8988T (cell line): ENCODE data around the gene CALN1.

Experiments used
- DNase-seq: peaks from one replicate; pipeline ENCODE4 v3.0.0; 2011

The CALN1 gene

GRCh38 chr7:72321637-72322036 lies 90.5 kb downstream of the CALN1 start:
- no peak for DNase-seq

- DNase-seq: no peak
Measured at GRCh38 chr7:72321081-72321480, 91.1 kb downstream of the CALN1 start.

- DNase-seq: no peak
Measured at GRCh38 chr7:72317341-72317740, 94.8 kb downstream of the CALN1 start.

- DNase-seq: no peak
Measured at GRCh38 chr7:72316148-72316547, 96.0 kb downstream of the CALN1 start.

GRCh38 chr7:72313906-72314305 lies 98.2 kb downstream of the CALN1 start:
- DNase-seq: no peak

- DNase-seq: no peak
Measured at GRCh38 chr7:72310301-72310700, 101.8 kb downstream of the CALN1 start.

DNA sequence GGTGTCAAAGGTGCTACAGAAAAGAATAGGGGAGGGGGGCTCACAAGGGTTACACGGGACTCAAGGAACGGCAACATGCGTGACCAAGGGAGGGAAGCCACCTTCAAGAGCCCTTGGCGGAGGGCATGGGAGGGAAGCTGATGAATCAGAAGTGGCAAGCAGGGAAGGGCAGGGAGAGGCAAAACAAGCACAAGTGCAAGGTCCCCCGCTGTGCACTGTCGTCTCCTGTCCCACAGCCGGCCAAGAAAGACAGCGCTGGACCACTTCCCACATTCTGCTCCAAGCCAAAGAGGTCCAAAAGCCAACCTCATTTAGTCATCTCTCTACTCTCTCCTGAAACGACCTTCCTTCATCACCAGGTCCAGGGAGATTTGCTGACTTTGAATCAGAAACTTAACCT lies 102.7 kb downstream of the CALN1 start:
- DNase-seq: no peak

GRCh38 chr7:72308986-72309385 lies 103.2 kb downstream of the CALN1 start:
- no peak for DNase-seq

DNA sequence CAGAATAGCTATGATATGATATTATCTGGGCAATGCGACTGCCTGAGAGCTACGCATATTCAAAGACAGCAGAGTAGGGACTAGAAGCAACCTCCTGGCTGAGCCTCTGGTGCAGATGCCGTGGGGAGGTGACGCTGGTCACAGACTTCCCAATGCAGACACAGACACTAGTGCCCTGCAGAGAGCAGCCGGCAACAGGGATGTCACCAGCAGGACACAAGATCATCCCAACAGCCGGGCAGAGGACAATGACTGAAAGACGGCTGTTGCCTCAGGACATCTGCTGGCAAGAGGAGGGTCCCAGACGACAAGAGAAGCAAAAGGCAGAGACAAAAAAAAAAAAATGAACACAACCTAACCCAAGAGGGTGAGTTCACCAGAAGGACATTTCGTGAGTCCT lies 104.6 kb downstream of the CALN1 start:
- no peak for DNase-seq

DNA sequence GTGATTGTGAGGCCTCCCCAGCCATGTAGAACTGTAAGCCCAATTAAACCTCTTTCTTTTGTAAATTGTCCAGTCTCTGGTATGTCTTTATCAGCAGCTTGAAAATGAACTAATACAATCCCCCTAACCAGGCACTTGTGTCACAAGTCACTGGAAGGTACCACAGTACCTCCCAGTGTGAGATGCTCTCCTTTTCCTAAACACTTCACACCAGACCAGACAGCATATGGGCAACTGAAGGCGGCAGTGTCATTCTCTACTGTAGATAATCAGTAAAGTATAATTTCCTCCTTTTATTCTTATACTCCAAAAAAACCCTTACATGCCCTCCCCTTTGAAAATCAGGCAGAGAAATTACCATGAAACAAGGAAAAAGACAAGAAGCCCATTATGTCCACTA lies 113.2 kb downstream of the CALN1 start:
- DNase-seq: no peak

- no peak for DNase-seq
Measured at GRCh38 chr7:72298091-72298490, 114.0 kb downstream of the CALN1 start.

GRCh38 chr7:72297636-72298035 lies 114.5 kb downstream of the CALN1 start:
- DNase-seq: no peak

GRCh38 chr7:72292794-72293193 lies 119.3 kb downstream of the CALN1 start:
- DNase-seq: no peak

DNA sequence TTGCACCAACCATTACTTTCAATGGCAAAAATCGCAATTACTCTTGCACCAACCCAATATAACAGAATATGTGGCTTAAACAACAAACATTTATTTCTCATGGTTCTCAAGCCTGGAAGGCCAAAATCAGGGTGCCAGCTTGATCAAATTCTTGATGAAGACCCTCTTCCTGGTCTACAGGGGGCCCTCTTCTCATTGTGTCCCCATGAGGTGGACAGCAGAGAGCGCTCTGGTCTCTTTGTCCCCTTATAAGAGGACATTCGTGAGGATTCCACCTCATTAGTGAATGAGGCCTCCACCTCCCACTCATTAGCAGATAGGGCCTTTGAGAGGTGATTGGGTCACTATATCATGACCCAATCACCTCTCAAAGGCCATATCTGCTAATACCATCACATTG lies 120.0 kb downstream of the CALN1 start:
- no peak for DNase-seq

- DNase-seq: no peak
Measured at GRCh38 chr7:72286519-72286918, 125.6 kb downstream of the CALN1 start.

GRCh38 chr7:72283309-72283708 lies 128.8 kb downstream of the CALN1 start:
- DNase-seq: no peak

- DNase-seq: no peak
Measured at GRCh38 chr7:72281308-72281707, 130.8 kb downstream of the CALN1 start.

DNA sequence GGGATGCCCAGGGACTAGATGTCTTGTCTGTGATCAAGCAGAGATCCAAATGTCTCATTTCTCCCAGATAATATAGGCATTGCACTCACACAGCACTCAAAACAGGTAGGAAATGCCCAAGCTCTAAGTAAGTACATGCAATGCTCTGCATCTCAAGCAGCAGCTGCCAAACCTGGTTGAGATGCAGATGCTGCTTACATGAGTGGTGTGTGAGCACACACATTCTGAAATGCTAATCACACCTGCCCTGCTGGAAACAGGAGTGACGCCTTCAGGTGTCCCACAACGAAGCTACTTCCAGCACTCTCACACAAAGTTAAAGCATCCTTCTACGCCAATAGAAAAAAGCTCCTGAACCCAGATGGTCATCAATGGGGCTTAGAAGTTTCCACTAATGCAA lies 132.9 kb downstream of the CALN1 start:
- DNase-seq: no peak

- no peak for DNase-seq
Measured at GRCh38 chr7:72278550-72278949, 133.6 kb downstream of the CALN1 start.

GRCh38 chr7:72275382-72276070 lies 136.6 kb downstream of the CALN1 start:
- no peak for DNase-seq

DNA sequence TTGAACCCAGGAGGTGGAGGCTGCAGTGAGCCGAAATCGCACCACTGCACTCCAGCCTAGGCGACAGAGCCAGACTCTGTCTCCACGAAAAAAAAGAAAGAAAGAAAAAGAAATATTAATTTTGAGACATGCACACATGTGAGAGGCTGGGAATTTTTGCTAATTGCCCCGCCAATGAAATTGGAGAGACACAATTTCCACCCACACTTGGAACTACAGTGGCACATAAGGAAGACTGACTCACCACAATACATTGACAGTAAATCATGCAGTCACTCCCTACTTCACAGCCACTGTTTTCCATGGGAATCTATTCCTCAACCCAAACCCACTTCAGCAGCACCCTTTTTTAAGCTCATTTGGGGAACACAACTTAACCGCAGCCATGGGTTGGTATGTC lies 139.7 kb downstream of the CALN1 start:
- DNase-seq: no peak

DNA sequence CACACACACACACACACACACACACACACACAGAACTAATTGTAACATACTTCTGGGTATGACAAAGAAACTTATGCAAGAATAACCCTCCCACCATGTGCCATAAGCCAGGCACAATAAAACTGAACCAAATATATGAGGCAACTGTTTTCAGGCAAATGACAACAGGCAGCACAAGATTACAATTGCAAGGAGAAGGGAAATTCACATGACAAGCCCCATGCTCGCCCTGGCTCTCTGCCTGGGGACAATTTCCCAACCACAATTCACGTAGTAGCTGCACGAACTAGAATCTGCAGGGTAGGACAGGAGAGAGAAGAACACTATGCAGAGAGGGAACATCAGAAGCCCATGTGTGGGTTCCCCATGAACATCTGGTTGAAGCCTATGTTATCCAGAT lies 143.3 kb downstream of the CALN1 start:
- no peak for DNase-seq

- no peak for DNase-seq
Measured at GRCh38 chr7:72268090-72268489, 144.0 kb downstream of the CALN1 start.

DNA sequence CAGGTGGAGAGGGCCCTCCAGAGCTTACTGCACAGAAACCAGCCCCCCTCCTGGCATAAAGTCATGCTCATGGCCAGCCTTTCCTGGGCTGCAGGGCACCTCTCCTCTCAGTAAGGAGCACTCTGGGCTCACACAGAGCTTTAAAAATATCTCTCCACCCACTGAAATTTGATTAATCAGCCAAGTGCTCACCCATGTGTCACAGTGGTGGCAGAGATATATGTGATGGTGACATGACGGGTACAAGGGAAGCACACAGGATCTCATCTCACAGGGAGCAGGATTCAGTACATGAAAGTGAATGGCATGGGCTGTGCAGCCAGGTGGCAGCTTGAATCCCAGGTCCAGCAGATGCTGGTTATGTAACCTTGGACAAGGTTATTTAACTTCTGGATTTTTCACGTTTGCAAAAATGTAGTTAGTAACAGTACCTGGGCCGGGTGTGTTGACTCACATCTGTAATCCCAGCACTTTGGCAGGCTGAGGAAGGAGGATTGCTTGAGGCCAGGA lies 144.8 kb downstream of the CALN1 start:
- no peak for DNase-seq

DNA sequence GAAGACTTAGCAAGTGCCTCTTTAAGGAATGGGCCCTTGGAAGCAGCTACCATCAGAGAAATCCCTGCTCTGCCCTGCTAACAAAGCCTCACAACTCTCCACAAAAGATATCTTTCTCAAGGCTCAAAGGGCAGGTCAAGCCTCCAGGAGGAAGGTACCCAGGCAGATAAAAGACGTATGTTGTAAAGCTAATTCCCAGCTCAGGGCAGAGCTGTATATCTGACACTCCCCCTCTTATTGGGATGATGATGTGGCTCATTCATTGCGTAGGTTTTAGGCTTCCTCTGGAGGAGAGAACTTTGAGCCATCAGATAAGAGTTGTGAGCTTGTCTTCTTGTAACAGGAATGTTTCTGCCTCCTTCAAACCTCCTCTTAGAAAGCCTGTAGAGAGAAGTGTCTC lies 145.4 kb downstream of the CALN1 start:
- DNase-seq: no peak
